GM12892 (cell line): ENCODE results near the gene CACNA1C.

Experiments
- DNase-seq: peaks from one replicate; pipeline ENCODE4 v3.0.0; 2011; ENCODE audit not compliant: insufficient read length
- FAIRE-seq: peaks from 2 replicates; lab custom pipeline; 2011; peaks lifted over from hg19 to GRCh38; lab: Jason Lieb, UNC
- POLR2A ChIP-seq: IDR thresholded peaks from 2 replicates; pipeline ENCODE4 v1.6.1; 2011; ENCODE audit warnings: low read depth, low read length, control low read depth
- POLR2AphosphoS5 ChIP-seq: IDR thresholded peaks from 2 replicates; pipeline ENCODE4 v1.6.1; 2011; ENCODE audit warnings: low read depth, low read length, control low read depth
- TAF1 ChIP-seq: IDR thresholded peaks from 2 replicates; pipeline ENCODE4 v1.6.1; 2011; ENCODE audit warnings: low read depth, mild to moderate bottlenecking, control low read depth, low read length, borderline replicate concordance

CACNA1C gene

GRCh38 chr12:2169940-2170339 lies 117.2 kb downstream of the CACNA1C start:
- no peak for FAIRE-seq
- DNase-seq: no peak
- TF ChIP-seq TAF1 (no peak), POLR2A (no peak), POLR2AphosphoS5 (no peak)

DNA sequence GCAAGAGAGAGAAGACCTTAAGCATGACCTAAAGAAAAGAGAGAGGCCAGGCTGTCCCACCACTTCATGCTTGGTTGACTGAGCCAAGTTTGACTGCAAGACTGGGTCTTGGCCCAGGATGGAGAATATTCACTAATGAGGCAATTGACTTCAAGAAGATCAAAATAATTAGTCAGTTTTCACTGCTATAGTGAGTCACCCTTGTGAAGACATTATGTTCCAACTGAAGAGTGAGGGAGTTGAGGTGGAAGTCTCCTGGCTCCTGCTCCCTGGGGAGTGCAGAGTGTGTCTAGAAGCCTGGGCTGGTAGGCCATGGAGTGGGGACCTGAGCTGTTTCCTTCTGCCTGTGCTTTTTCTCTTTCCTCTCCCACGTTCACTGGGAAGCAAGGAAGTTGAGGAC lies 117.6 kb downstream of the CACNA1C start:
- no peak for DNase-seq
- no peak for TF ChIP-seq POLR2AphosphoS5
- TF ChIP-seq TAF1: no peak
- no peak for TF ChIP-seq POLR2A
- no peak for FAIRE-seq

DNA sequence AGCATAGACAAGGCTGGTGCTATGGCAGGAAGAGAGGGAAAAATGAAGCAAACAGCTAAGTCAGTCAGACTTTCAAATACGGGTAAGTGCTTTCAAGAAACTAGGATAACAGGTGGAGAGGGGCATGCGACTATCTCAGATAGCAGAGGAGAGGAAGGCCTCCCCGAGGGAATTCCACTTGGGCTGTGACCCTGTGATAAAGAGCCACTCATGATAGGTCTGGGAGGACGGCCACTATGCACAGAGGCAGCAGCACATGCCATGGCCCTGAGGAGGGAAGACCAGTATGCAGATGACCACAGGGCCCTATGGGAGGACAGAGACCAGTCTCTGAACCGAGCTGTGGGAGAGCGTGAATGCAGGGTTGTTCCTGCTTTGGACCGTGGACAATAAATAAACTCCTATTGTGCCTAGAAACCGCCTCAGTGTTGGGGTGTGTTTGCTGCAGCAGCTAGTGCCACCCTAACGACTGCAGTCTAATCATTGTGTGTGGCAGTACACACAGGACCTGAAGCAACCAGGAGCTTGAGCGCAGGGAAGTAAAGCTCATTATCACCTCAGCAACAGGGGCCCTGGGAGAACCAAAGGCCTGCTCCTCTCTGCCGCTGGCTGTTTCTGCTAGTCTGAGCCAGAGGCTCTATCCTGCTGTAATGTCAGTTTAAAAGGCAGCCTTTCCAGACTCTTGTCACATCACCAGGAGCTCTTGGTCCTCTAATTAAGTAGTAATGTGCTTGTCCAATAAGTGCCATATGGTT lies 119.1 kb downstream of the CACNA1C start:
- no peak for TF ChIP-seq POLR2AphosphoS5
- TF ChIP-seq TAF1: no peak
- TF ChIP-seq POLR2A: no peak
- no peak for FAIRE-seq
- DNase-seq: no peak

- FAIRE-seq (no peak), DNase-seq (no peak)
- TF ChIP-seq TAF1 (no peak), POLR2AphosphoS5 (no peak), POLR2A (no peak)
Observed at GRCh38 chr12:2172491-2173214, 119.9 kb downstream of the CACNA1C start.

GRCh38 chr12:2173971-2174370 lies 121.2 kb downstream of the CACNA1C start:
- FAIRE-seq (no peak), DNase-seq (no peak)
- TF ChIP-seq TAF1 (no peak), POLR2A (no peak), POLR2AphosphoS5 (no peak)

DNA sequence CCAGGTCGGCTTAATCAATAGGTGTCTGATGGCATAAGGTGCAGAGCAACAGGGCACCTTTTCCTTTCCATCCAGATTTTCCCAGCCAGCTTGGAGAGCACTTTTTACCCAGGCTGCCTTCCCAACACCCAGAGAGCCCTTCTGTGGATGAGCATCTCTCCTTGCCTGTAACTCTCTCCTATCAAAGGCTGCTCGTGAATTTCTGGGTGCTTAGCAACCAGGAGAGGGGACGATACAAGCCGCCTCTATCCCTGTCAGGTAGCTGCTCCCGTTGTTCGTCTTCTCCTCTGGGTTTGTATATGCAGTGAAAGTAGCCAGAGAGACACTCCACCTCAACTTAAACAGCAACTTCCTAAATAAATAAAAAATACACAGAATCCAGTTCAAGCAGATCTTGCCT lies 124.2 kb downstream of the CACNA1C start:
- FAIRE-seq (no peak), DNase-seq (no peak)
- no peak for TF ChIP-seq POLR2AphosphoS5
- TF ChIP-seq TAF1: no peak
- TF ChIP-seq POLR2A: no peak

DNA sequence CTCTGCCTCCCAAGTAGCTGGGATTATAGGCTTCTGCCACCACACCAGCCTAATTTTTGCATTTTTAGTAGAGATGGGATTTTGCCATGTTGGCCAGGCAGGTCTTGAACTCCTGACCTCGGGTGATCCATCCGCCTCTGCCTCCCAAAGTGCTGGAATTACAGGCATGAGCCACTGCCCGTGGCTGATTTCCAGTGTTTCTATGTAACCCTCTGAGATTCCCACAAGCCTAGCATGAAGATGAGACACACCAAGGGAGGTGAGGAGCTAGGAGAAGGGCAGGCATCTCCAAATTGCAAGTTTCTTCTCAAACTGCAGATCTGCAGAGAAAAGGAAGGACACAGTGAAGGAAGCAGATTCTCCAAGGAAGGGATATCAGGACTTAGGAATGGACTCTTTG lies 125.0 kb downstream of the CACNA1C start:
- FAIRE-seq (no peak), DNase-seq (no peak)
- TF ChIP-seq POLR2A (no peak), POLR2AphosphoS5 (no peak), TAF1 (no peak)

- TF ChIP-seq POLR2A (no peak), POLR2AphosphoS5 (no peak), TAF1 (no peak)
- FAIRE-seq: no peak
- no peak for DNase-seq
Observed at GRCh38 chr12:2179058-2179457, 126.3 kb downstream of the CACNA1C start.

- FAIRE-seq (no peak), DNase-seq (no peak)
- TF ChIP-seq POLR2AphosphoS5 (no peak), POLR2A (no peak), TAF1 (no peak)
Observed at GRCh38 chr12:2179953-2180736, 127.4 kb downstream of the CACNA1C start.

DNA sequence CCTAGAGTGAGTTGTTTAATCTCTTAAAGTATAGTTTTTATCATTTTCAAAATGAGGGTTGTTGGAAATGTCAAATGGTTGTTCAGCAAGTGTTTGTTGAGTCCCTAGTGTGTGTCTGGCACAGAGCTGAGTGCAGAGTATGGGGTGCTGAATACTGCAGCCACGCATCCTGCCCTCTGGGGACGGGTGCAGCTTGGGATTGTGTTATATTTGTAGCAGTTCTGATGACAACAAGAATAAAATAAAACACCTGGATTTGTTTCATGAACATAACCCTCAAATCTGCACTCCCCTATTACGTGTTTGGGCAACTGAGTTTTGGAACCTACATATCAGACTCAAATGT lies 127.9 kb downstream of the CACNA1C start:
- FAIRE-seq: no peak
- DNase-seq: no peak
- TF ChIP-seq TAF1 (no peak), POLR2A (no peak), POLR2AphosphoS5 (no peak)

GRCh38 chr12:2183556-2184541 lies 131.1 kb downstream of the CACNA1C start:
- FAIRE-seq (no peak), DNase-seq (no peak)
- TF ChIP-seq TAF1 (no peak), POLR2A (no peak), POLR2AphosphoS5 (no peak)
